Panc1 (cell line): Measurements from ENCODE around the gene PKNOX2. TPM values are rescaled to one million over a fixed set of nuclear protein-coding genes. Genes with fewer than 3 reads are reported as not detected.

Experiments used
- ATAC-seq: fragments of 200-7000 bp; cut with Tn5 transposase; 2 replicates; pipeline ENCODE4 v1.9.1; 2020; ENCODE audit warnings: mild to moderate bottlenecking, moderate library complexity
- BruUV-seq: library from RNA; stranded (reverse); fragments of 400-500 nt; replicated peaks from 2 replicates; lab custom pipeline; 2021; lab: Mats Ljungman, UMichigan
- CTCF ChIA-PET: fragments of 300-600 bp; sonication (Branson Sonifier 250); formaldehyde crosslinking; loops from one replicate; lab custom pipeline; 2022; ENCODE audit warnings: antibody characterized with exemption; lab: Charles Lee
- POLR2A ChIA-PET: fragments of 300-600 bp; sonication (Branson Sonifier 250); formaldehyde crosslinking; loops from one replicate; lab custom pipeline; 2022; ENCODE audit warnings: antibody characterized with exemption; lab: Charles Lee
- DNase-seq: peaks from one replicate; pipeline ENCODE4 v3.0.0-alpha.2; 2010; ENCODE audit warnings: low read depth, low spot score
- H3K27ac ChIP-seq: 2 replicates; pipeline ENCODE4 v1.5.1; 2011; ENCODE audit warnings: mild to moderate bottlenecking, low read length, inconsistent platforms
- H3K27me3 ChIP-seq: fragments of 200-500 bp; sonication (Bioruptor generic); 2 replicates; pipeline ENCODE4 v1.6.0; 2014; ENCODE audit warnings: low read length, inconsistent platforms; ENCODE audit not compliant: control insufficient read depth, insufficient read depth
- H3K36me3 ChIP-seq: fragments of 200-500 bp; sonication (Bioruptor generic); 2 replicates; pipeline ENCODE4 v1.5.1; 2014; ENCODE audit warnings: inconsistent platforms, mild to moderate bottlenecking, low read length, moderate library complexity; ENCODE audit not compliant: control insufficient read depth, insufficient read depth
- H3K4me1 ChIP-seq: 2 replicates; pipeline ENCODE4 v1.5.1; 2011; ENCODE audit warnings: inconsistent platforms, mild to moderate bottlenecking, low read length, moderate library complexity; ENCODE audit not compliant: control insufficient read depth, insufficient read depth
- H3K4me3 ChIP-seq, 2 experiments: 2 replicates each; pipeline ENCODE4 v1.5.1; 2011 to 2012; ENCODE audit warnings: low read depth in 2 of 2, low read length in 2 of 2, mild to moderate bottlenecking in 2 of 2, inconsistent platforms in 1 of 2, moderate library complexity in 1 of 2
- H3K9me3 ChIP-seq: fragments of 200-500 bp; sonication (Bioruptor generic); 2 replicates; pipeline ENCODE4 v1.5.1; 2014; ENCODE audit warnings: low read depth, mild to moderate bottlenecking, inconsistent platforms, low read length, moderate library complexity; ENCODE audit not compliant: control insufficient read depth, insufficient read depth
- POLR2AphosphoS5 ChIP-seq: IDR thresholded peaks from 2 replicates; pipeline ENCODE4 v1.6.1; 2012; ENCODE audit warnings: mild to moderate bottlenecking, low read depth, low read length, moderate library complexity
- SIN3A ChIP-seq: IDR thresholded peaks from 2 replicates; pipeline ENCODE4 v1.6.1; 2012; ENCODE audit warnings: low read depth, mild to moderate bottlenecking, low read length, moderate library complexity, borderline replicate concordance; ENCODE audit not compliant: insufficient read depth
- TCF7L2 ChIP-seq: IDR thresholded peaks from 2 replicates; pipeline ENCODE4 v1.6.1; 2011; ENCODE audit warnings: mild to moderate bottlenecking, low read depth, low read length, inconsistent platforms
- in situ Hi-C: cut with HindIII; loops from 2 replicates; pipeline ENCODE4 v1.10.0; 2016; ENCODE audit warnings: low sequenced_read_pairs, low pct_unique_long_range_greater_than_20kb
- intact Hi-C: fragments of 100-400 bp; cut with micrococcal nuclease; formaldehyde crosslinking; loops from one replicate; pipeline ENCODE4 v1.10.0; 2022; ENCODE audit not compliant: unreplicated experiment
- total RNA-seq: library from RNA; stranded (reverse); gene quantifications from one replicate; pipeline ENCODE4 v1.2.1, GENCODE V29; 2021; ENCODE audit not compliant: unreplicated experiment
- TF ChIP-seq, protein P1 (sequence below): fragments of 450-650 bp; IDR thresholded peaks from 2 replicates; pipeline ENCODE4 v1.5.1; 2017; ENCODE audit warnings: mild to moderate bottlenecking
- TF ChIP-seq, protein P2 (sequence below), 2 experiments: IDR thresholded peaks; 2 replicates each; pipeline ENCODE4 v1.6.1; 2011 to 2012; ENCODE audit warnings: low read depth in 2 of 2, control low read depth in 1 of 2, low read length in 1 of 2, mild to moderate bottlenecking in 1 of 2, moderate library complexity in 1 of 2; ENCODE audit not compliant: insufficient read depth in 1 of 2

PKNOX2 gene
- total RNA-seq, 1 experiment from 2014 or later = not detected

DNA sequence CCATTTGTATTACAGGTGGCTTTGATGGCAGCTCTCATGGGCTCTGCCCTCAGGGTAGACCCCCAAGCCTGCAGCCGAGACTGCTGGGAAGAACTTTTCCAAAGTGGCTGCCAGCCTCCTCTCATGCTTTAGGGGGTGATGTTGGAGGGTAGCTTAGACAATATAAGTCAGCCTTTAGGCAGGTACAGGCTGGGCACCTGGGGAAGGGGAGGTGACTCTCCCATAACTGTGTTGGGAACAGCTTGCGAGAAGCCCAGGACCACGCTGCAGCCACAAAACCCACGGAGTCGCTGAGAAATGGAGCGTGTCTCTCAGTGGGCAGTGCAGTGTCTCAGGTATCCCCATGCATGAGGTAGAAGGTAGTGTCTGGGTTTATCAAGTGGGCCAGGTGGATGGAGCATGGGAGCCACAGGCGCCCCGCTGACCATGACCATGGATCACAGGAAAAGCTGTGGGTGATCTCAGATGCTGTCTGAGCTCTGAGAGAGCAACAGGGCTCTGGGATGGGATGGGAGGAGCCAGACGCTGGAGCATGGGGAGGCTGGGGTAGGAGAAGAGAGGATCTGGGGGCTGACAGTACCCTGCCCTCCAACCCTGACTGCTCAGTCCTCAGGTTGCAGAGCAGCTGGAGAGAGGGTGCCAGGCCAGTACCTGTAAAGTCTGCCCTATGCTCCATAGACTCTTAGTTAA is 216.3 kb downstream of the PKNOX2 start:
- CTCF ChIA-PET = interaction anchor here (0.6 kb wide), 1 partner anchor 32 kb away, joined by 3 read pairs; no protein-coding TSS in a partner anchor
- H3K27me3 ChIP-seq = peaks cover 40% of the 10 kb centered on the region
- in situ Hi-C loops = no loop called here

DNA sequence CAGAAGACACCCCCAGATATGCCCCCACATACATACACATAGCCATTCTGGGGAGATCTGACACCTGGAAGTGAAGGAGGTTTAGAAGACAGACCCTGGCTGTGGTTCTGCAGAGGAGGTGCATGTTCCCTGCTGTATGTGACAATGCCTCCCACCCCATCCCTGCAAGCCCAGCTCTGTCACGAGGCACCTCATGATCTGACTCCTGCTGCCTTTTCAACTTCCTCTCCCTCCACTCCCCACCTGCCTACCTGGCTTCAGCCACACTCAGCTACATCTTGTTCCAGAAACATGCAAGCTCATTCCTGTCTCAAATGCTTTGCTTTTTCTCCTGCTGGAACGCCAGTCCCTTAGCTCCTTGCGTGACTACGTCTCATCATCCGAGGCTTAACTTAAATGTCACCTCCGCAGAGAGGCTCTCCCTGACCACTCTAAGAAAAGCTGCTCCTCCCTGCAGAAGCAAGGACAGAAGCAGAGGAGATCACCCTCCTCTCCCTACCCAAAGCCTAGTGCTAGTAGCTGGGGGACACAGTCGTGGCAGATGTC is 217.0 kb downstream of the PKNOX2 start:
- intact Hi-C loops = no loop called here

More for the DNA sequence above, 216.3 kb downstream of the PKNOX2 start:
- TF ChIP-seq TCF7L2 = no peak
- no peak for TF ChIP-seq POLR2AphosphoS5
- TF ChIP-seq SIN3A = no peak
- TF ChIP-seq, protein P1, sequence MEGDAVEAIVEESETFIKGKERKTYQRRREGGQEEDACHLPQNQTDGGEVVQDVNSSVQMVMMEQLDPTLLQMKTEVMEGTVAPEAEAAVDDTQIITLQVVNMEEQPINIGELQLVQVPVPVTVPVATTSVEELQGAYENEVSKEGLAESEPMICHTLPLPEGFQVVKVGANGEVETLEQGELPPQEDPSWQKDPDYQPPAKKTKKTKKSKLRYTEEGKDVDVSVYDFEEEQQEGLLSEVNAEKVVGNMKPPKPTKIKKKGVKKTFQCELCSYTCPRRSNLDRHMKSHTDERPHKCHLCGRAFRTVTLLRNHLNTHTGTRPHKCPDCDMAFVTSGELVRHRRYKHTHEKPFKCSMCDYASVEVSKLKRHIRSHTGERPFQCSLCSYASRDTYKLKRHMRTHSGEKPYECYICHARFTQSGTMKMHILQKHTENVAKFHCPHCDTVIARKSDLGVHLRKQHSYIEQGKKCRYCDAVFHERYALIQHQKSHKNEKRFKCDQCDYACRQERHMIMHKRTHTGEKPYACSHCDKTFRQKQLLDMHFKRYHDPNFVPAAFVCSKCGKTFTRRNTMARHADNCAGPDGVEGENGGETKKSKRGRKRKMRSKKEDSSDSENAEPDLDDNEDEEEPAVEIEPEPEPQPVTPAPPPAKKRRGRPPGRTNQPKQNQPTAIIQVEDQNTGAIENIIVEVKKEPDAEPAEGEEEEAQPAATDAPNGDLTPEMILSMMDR = no peak
- TF ChIP-seq, protein P2, sequence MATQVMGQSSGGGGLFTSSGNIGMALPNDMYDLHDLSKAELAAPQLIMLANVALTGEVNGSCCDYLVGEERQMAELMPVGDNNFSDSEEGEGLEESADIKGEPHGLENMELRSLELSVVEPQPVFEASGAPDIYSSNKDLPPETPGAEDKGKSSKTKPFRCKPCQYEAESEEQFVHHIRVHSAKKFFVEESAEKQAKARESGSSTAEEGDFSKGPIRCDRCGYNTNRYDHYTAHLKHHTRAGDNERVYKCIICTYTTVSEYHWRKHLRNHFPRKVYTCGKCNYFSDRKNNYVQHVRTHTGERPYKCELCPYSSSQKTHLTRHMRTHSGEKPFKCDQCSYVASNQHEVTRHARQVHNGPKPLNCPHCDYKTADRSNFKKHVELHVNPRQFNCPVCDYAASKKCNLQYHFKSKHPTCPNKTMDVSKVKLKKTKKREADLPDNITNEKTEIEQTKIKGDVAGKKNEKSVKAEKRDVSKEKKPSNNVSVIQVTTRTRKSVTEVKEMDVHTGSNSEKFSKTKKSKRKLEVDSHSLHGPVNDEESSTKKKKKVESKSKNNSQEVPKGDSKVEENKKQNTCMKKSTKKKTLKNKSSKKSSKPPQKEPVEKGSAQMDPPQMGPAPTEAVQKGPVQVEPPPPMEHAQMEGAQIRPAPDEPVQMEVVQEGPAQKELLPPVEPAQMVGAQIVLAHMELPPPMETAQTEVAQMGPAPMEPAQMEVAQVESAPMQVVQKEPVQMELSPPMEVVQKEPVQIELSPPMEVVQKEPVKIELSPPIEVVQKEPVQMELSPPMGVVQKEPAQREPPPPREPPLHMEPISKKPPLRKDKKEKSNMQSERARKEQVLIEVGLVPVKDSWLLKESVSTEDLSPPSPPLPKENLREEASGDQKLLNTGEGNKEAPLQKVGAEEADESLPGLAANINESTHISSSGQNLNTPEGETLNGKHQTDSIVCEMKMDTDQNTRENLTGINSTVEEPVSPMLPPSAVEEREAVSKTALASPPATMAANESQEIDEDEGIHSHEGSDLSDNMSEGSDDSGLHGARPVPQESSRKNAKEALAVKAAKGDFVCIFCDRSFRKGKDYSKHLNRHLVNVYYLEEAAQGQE (IDR thresholded peaks at IDR 0.05; ENCODE audit: insufficient read depth in 1 of 2, low read depth in 2 of 2, low read length in 1 of 2) = no peak
- Histone ChIP-seq H3K4me1 (no peaks in the 10 kb centered on the region), H3K4me3 (no peak overlapping the region), H3K36me3 (no peaks in the 10 kb centered on the region), H3K9me3 (no peaks in the 10 kb centered on the region), H3K27ac (no peak overlapping the region)
- no TSS peak for BruUV-seq
- DNase-seq (no peak), ATAC-seq (peak; percentile 25; the same call in 1 of the 2 replicates)
- intact Hi-C loops = no loop called here
- POLR2A ChIA-PET = no interaction called here

More for the DNA sequence above, 217.0 kb downstream of the PKNOX2 start:
- no peak for DNase-seq
- ChIA-PET CTCF (interaction anchor here (0.6 kb wide), 1 partner anchor 33 kb away, joined by 3 read pairs; no protein-coding TSS in a partner anchor), POLR2A (no interaction called here)
- no TSS peak for BruUV-seq
- peaks cover 40% of the 10 kb centered on the region for H3K27me3 ChIP-seq
- H3K9me3 ChIP-seq = no peaks in the 10 kb centered on the region
- in situ Hi-C loops = no loop called here
- no peaks in the 10 kb centered on the region for H3K36me3 ChIP-seq
- H3K4me3 ChIP-seq = no peak overlapping the region
- no peak overlapping the region for H3K27ac ChIP-seq
- no peaks in the 10 kb centered on the region for H3K4me1 ChIP-seq
- ATAC-seq = 0 out of 2 replicates have a peak, but pooled peaks have one; percentile 44
- no peak for TF ChIP-seq SIN3A
- TF ChIP-seq, protein P1 = no peak
- TF ChIP-seq, protein P2 (IDR thresholded peaks at IDR 0.05; ENCODE audit: insufficient read depth in 1 of 2, low read depth in 2 of 2, low read length in 1 of 2) = no peak
- TF ChIP-seq TCF7L2 = no peak
- no peak for TF ChIP-seq POLR2AphosphoS5
